Measurements from ENCODE around the gene CFAP251. TPM values are rescaled to one million over a fixed set of nuclear protein-coding genes. Genes with fewer than 3 reads are reported as not detected.

The CFAP251 gene
- total RNA-seq, 2 donors from 2014 or later, result 0.55 to 4.5 TPM

DNA sequence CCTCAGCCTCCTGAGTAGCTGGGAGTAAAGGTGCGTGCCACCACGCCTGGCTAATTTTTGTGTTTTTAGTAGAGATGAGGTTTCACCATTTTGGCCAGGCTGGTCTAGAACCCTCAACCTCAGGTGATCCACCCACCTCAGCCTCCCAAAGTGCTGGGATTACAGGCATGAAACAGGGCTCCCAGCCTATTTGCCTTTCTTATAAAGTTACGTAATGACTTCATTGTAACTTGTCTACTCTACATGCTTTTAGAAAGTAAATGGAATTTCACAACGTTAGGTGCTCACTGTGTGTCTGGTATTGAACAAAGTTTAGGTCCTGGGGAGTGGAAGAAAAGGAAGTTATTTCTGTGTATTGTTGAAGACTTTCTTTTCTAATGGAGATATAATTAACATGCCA, 12.5 kb downstream of the CFAP251 start:
- H3K4me1 ChIP-seq (replicated peaks), result no peaks in the 10 kb centered on the region
- intact Hi-C loops (cut with DNase I), result no loop called here
- H3K4me3 ChIP-seq, result no peak overlapping the region
- H3K36me3 ChIP-seq, result no peaks in the 10 kb centered on the region
- no peak for DNase-seq (ENCODE audit: low spot score)
- TF ChIP-seq POLR2A (IDR thresholded peaks at IDR 0.05) (no peak), POLR2AphosphoS5 (IDR thresholded peaks at IDR 0.05) (no peak)
- TF ChIP-seq, protein P1, sequence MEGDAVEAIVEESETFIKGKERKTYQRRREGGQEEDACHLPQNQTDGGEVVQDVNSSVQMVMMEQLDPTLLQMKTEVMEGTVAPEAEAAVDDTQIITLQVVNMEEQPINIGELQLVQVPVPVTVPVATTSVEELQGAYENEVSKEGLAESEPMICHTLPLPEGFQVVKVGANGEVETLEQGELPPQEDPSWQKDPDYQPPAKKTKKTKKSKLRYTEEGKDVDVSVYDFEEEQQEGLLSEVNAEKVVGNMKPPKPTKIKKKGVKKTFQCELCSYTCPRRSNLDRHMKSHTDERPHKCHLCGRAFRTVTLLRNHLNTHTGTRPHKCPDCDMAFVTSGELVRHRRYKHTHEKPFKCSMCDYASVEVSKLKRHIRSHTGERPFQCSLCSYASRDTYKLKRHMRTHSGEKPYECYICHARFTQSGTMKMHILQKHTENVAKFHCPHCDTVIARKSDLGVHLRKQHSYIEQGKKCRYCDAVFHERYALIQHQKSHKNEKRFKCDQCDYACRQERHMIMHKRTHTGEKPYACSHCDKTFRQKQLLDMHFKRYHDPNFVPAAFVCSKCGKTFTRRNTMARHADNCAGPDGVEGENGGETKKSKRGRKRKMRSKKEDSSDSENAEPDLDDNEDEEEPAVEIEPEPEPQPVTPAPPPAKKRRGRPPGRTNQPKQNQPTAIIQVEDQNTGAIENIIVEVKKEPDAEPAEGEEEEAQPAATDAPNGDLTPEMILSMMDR (IDR thresholded peaks at IDR 0.05), result no peak
- 89% methylated on average over 4 of the region's 4 CpGs for WGBS
- H3K27ac ChIP-seq, result no peak overlapping the region
- no peaks in the 10 kb centered on the region for H3K27me3 ChIP-seq (replicated peaks; ENCODE audit: insufficient read depth)
- H3K9me3 ChIP-seq, result no peaks in the 10 kb centered on the region

DNA sequence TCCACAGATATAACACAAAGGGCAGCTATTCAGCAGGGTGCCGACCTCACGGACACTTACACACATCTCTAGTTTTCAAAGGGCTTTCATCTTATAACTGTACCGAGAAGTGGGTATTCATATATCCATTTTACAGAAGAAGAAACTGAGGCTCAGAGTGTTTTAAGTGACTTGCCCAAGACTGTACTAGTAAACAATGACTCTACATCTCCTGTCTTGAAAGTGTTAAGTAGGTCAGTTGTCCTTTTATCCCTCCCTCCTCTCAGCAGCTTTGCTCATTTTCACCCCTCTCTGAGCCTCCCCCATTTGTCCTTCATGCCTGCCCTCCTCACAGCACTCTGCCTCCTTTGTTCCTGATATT, 13.8 kb downstream of the CFAP251 start:
- H3K27me3 ChIP-seq (replicated peaks; ENCODE audit: insufficient read depth), result no peaks in the 10 kb centered on the region
- no peaks in the 10 kb centered on the region for H3K36me3 ChIP-seq
- no peaks in the 10 kb centered on the region for H3K4me1 ChIP-seq (replicated peaks)
- H3K4me3 ChIP-seq, result no peak overlapping the region
- H3K27ac ChIP-seq, result no peak overlapping the region
- TF ChIP-seq, protein P1 (IDR thresholded peaks at IDR 0.05), result no peak
- TF ChIP-seq POLR2A (IDR thresholded peaks at IDR 0.05) (no peak), POLR2AphosphoS5 (IDR thresholded peaks at IDR 0.05) (no peak)
- DNase-seq (ENCODE audit: low spot score), result no peak
- WGBS, result 97% methylated on average over 3 of the region's 3 CpGs
- H3K9me3 ChIP-seq, result no peaks in the 10 kb centered on the region
- intact Hi-C loops (cut with DNase I), result no loop called here

DNA sequence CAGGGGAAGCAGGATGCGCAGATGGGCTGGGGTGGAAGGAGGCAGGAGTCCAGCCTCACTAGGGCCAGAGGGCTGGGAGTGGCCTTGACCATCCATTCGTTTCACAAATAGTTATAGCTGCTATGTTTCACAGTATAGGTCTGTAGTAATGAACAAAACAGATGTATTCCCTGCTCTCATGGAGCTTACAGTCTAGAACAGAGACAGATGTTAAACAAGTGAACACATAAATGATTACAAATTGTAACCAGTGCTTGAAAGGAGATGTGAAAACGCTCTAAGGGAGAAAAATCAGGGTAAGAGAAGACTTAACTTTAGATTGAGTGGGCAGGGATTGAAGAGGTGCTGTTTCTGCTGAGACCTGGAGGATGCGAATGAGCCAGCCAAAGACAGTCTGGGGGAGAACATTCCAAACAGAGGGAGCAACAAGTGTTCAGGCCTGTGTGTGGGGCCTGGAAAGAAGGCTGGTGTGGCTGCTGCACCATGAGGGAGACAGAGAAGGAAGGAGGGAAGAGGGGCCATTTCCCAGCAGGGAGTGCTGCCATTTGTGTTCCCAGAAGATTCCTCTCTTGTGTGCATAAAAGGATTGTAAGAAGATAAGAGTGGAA, 14.6 kb downstream of the CFAP251 start:
- intact Hi-C loops (cut with DNase I), result no loop called here

DNA sequence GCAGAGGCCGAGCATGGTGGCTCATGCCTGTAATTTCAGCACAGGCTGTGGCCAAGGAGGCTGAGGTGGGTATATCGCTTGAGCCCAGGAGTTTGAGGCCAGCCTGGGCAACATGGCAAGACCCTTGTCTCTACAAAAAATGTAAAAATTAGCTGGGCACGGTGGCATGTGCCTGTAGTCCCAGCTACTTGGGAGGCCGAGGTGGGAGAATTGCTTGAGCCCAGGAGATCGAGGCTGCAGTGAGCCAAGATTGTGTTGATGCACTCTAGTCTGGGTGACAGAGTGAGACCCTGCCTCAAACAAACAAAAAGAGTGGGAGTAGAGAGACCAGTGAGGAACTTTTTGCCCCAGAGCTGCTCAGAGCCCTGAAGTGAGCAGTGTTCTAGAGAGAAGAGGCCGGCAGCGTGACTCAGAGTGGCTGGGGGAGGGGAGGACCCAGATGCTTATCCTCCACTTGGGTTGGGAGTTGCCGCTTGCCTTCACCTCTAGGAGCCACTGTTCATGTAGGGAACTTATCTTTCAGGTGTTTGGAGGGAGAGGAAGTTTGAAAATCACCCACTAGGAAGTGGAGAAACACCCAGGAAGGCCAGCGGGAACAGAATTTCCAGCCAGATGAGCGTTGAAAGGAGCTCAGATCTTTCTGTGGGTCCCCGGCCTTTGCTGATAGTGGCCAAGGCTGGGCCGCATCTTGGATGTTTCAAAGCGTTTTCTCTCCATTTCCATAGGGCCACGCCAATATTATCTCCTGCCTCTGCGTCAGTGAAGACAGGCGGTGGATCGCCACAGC, 15.3 kb downstream of the CFAP251 start:
- intact Hi-C loops (cut with DNase I), result no loop called here
- no peak for DNase-seq (ENCODE audit: low spot score)
- no peaks in the 10 kb centered on the region for H3K4me1 ChIP-seq (replicated peaks)
- H3K9me3 ChIP-seq, result no peaks in the 10 kb centered on the region
- H3K27me3 ChIP-seq (replicated peaks; ENCODE audit: insufficient read depth), result no peaks in the 10 kb centered on the region
- TF ChIP-seq POLR2A (IDR thresholded peaks at IDR 0.05), result no peak
- no peak for TF ChIP-seq POLR2AphosphoS5 (IDR thresholded peaks at IDR 0.05)
- TF ChIP-seq, protein P1 (IDR thresholded peaks at IDR 0.05), result no peak
- H3K27ac ChIP-seq, result no peak overlapping the region
- no peak overlapping the region for H3K4me3 ChIP-seq
- no peaks in the 10 kb centered on the region for H3K36me3 ChIP-seq
- 92% methylated on average over 17 of the region's 17 CpGs for WGBS

More for the DNA sequence above, 14.6 kb downstream of the CFAP251 start:
- 96% methylated on average over 4 of the region's 4 CpGs for WGBS
- TF ChIP-seq, protein P1 (IDR thresholded peaks at IDR 0.05), result no peak
- TF ChIP-seq POLR2AphosphoS5 (IDR thresholded peaks at IDR 0.05) (no peak), POLR2A (IDR thresholded peaks at IDR 0.05) (no peak)
- H3K36me3 ChIP-seq, result no peaks in the 10 kb centered on the region
- DNase-seq (ENCODE audit: low spot score), result no peak
- H3K27me3 ChIP-seq (replicated peaks; ENCODE audit: insufficient read depth), result no peaks in the 10 kb centered on the region
- H3K4me1 ChIP-seq (replicated peaks), result no peaks in the 10 kb centered on the region
- no peak overlapping the region for H3K4me3 ChIP-seq
- H3K27ac ChIP-seq, result no peak overlapping the region
- no peaks in the 10 kb centered on the region for H3K9me3 ChIP-seq

DNA sequence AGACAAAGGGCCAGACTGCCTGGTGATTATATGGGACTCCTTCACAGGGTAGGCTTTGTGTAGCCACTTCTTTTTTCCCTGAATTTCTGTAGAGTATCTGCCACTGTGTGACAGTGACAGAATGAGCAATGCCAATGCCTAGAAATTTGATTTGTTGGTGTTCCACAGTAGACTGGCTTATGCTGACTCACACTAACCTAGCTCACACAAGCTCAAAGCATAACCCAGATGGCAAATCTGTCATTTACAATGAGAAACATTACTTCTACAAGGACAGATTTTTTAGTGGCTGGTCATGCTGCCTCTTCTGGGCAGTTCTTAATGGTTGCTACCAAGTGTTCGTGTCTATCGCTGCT, 15.9 kb downstream of the CFAP251 start:
- 98% methylated on average over 2 of the region's 2 CpGs for WGBS
- Histone ChIP-seq H3K36me3 (no peaks in the 10 kb centered on the region), H3K27ac (no peak overlapping the region), H3K4me1 (replicated peaks) (no peaks in the 10 kb centered on the region), H3K27me3 (replicated peaks; ENCODE audit: insufficient read depth) (no peaks in the 10 kb centered on the region), H3K4me3 (no peak overlapping the region), H3K9me3 (no peaks in the 10 kb centered on the region)
- intact Hi-C loops (cut with DNase I), result no loop called here
- DNase-seq (ENCODE audit: low spot score), result no peak
- TF ChIP-seq POLR2A (IDR thresholded peaks at IDR 0.05) (no peak), POLR2AphosphoS5 (IDR thresholded peaks at IDR 0.05) (no peak)
- TF ChIP-seq, protein P1 (IDR thresholded peaks at IDR 0.05), result no peak

All from prostate gland (tissue), 2 donors.